Hepatic stellate cell (primary cell): ENCODE measurements around the gene CTBP1.
"Not testable (repeated sequence)": the region's sequence is repeated elsewhere in the genome, so short reads cannot be mapped to it uniquely, and the experiment has no call there.

Source experiments
- DNase-seq: peaks from one replicate; pipeline ENCODE4 v3.0.0; 2011; ENCODE audit warnings: low spot score

The CTBP1 gene

GRCh38 chr4:1237981-1238675 lies 10.8 kb downstream of the CTBP1 start:
- no peak for DNase-seq

GRCh38 chr4:1237261-1237660 lies 11.7 kb downstream of the CTBP1 start:
- not testable (repeated sequence) for DNase-seq

DNA sequence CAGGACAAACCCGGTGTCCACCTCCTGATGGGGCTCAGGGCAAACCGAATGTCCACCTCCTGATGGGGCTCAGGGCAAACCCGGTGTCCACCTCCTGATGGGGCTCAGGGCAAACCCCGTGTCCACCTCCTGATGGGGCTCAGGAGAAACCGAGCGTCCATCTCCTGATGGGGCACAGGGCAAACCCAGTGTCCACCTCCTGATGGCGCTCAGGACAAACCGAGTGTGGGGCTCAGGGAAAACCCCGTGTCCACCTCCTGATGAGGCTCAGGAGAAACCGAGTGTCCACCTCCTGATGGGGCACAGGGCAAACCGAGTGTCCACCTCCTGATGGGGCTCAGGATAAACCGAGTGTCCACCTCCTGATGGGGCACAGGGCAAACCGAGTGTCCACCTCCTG lies 12.1 kb downstream of the CTBP1 start:
- DNase-seq = not testable (repeated sequence)

DNA sequence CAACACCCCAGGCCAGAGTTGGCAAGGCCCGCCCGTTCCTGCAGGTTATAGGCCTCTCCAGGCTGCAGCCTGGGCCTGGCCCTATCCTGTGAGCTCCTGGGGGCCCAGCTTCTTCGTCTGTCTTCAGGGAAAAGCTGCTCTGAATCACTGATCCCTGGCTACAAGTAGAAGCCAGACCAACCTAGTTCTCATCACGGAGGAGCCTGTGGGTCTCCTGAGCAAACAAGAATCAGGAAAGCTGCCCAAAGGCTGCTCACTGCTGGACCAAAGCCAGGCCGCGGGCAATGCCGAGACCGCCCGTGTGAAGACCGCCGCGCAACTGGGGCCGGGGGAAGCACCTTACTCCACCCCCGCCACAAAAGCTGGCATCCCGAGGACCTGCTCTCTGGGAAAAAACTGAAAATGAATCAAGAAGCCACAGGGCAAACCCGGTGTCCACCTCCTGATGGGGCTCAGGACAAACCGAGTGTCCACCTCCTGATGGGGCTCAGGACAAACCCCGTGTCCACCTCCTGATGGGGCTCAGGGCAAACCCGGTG lies 12.8 kb downstream of the CTBP1 start:
- no peak for DNase-seq

GRCh38 chr4:1235381-1236102 lies 13.4 kb downstream of the CTBP1 start:
- no peak for DNase-seq

GRCh38 chr4:1234811-1235292 lies 14.1 kb downstream of the CTBP1 start:
- no peak for DNase-seq

GRCh38 chr4:1234309-1234695 lies 14.6 kb downstream of the CTBP1 start:
- DNase-seq = peak; percentile 52

- peak; percentile 68 for DNase-seq
Measured at GRCh38 chr4:1233641-1234308, 15.2 kb downstream of the CTBP1 start.

- DNase-seq = no peak
Measured at GRCh38 chr4:1232661-1233621, 16.0 kb downstream of the CTBP1 start.

- DNase-seq = no peak
Measured at GRCh38 chr4:1231637-1232360, 17.1 kb downstream of the CTBP1 start.

GRCh38 chr4:1230971-1231636 lies 17.8 kb downstream of the CTBP1 start:
- no peak for DNase-seq

- no peak for DNase-seq
Measured at GRCh38 chr4:1230316-1230715, 18.6 kb downstream of the CTBP1 start.

DNA sequence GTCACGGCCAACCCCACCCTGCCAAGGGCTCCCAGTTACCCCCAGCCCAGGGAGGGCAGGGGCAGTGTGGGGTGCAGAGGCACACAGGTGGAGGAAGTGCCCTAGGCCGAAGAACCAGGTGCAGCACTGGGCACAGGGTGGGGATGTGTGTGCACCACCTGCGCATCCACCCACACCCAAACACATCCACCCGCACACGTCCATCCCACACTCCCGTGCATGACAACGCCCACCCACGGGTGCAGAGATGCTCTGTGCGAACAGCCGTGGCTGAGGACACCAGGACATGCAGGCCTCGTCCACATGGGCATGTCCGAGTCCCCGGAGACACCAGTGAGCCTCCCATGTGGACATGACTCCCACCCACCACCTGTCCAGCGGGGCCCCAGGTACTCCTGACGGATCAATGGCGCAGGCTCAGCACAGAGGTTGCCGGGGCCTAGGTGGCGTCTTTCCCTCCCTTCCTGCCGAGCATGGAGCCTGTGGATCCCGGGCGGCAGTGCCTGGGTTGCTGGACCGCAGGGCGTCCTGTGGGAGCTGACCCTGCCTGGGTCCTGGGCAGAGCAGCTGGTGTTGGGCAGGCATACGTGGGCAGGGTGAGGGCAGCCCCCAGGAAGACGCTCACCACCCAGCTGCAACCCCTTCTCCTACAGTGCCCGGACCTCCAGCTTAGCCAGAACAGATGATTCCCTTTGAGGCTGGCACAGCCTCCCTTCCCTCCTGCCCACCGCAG lies 19.6 kb downstream of the CTBP1 start:
- no peak for DNase-seq

DNA sequence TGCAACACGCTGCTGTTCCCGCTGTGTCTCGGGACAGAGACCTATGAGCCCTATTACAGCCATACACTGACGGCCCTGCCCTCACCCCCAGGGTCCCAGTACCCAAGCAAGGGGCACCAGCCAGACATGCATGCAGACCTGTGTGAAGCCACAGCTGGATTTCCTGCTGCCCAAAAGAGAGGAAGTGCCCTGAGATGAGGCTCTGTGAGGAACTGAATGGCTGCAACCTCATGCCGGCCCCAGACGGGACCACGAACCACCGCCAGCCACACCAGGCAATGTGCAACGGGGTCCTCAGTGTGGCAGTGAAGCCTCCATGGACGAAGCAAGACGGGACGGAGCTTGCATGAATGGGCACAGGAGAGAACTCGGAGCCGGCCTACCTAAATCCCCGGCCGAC lies 21.1 kb downstream of the CTBP1 start:
- DNase-seq = no peak

DNA sequence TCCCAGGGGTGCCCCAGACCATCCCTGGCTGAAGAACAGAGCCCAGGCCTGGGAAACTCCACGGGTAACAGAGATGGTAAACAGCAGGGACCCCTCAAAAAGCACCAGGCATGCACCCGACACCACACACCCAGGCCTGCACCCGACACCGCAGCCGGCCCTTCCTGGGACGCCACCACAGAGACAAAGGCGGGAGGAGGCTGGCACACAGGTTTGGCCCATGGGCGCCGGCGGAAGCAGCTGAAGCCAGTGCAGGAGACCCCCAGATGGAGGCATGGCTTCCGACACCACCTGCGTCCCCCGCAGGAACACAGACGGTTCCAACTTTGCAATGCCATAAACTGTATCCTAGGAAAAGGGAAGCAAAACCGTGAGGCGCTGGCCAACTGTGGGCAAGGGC lies 22.3 kb downstream of the CTBP1 start:
- DNase-seq = no peak

GRCh38 chr4:1226144-1226481 lies 22.8 kb downstream of the CTBP1 start:
- no peak for DNase-seq

- no peak for DNase-seq
Measured at GRCh38 chr4:1225272-1226143, 23.4 kb downstream of the CTBP1 start.
